BE2C (cell line): ENCODE results near the gene ATP11A.

Source experiments
- DNase-seq: peaks from one replicate; pipeline ENCODE4 v3.0.0-alpha.2; 2020
- H3K27me3 ChIP-seq: fragments of 250-450 bp; sonication (Bioruptor Pico); 2 replicates; pipeline ENCODE4 v1.5.1; 2020; ENCODE audit warnings: mild to moderate bottlenecking
- H3K36me3 ChIP-seq: fragments of 250-450 bp; sonication (Bioruptor Pico); 2 replicates; pipeline ENCODE4 v1.5.1; 2020; ENCODE audit warnings: mild to moderate bottlenecking
- H3K4me1 ChIP-seq: fragments of 250-450 bp; sonication (Bioruptor Pico); 2 replicates; pipeline ENCODE4 v1.5.1; 2020
- H3K4me3 ChIP-seq: 2 replicates; pipeline ENCODE4 v1.5.1; 2011; ENCODE audit warnings: low read depth, low read length
- H3K9me3 ChIP-seq: fragments of 250-450 bp; sonication (Bioruptor Pico); 2 replicates; pipeline ENCODE4 v1.5.1; 2020
- TF ChIP-seq, protein P1 (sequence below): IDR thresholded peaks from 2 replicates; pipeline ENCODE4 v1.5.1; 2012; ENCODE audit warnings: mild to moderate bottlenecking, low read depth, low read length

ATP11A gene

DNA sequence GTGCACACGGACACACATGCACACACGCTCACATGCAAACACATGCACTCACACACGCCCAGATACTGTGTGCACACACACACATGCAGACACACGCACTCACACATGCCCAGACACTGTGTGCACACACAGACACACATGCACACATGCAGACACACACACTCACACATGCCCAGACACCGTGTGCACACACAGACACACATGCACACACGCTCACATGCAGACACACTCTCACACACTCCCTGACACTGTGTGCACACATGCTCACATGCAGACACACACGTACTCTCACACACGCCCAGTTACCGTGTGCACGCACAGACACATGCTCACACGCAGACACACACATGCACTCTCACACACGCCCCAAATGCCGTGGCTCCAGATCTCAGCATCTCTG, 142.0 kb downstream of the ATP11A start:
- Histone ChIP-seq H3K27me3 (no peaks in the 10 kb centered on the region), H3K36me3 (peaks cover 13% of the 10 kb centered on the region), H3K4me3 (no peak overlapping the region), H3K4me1 (peaks cover 2% of the 10 kb centered on the region; the same call in 1 of the 2 replicates), H3K9me3 (no peaks in the 10 kb centered on the region)
- TF ChIP-seq, protein P1, sequence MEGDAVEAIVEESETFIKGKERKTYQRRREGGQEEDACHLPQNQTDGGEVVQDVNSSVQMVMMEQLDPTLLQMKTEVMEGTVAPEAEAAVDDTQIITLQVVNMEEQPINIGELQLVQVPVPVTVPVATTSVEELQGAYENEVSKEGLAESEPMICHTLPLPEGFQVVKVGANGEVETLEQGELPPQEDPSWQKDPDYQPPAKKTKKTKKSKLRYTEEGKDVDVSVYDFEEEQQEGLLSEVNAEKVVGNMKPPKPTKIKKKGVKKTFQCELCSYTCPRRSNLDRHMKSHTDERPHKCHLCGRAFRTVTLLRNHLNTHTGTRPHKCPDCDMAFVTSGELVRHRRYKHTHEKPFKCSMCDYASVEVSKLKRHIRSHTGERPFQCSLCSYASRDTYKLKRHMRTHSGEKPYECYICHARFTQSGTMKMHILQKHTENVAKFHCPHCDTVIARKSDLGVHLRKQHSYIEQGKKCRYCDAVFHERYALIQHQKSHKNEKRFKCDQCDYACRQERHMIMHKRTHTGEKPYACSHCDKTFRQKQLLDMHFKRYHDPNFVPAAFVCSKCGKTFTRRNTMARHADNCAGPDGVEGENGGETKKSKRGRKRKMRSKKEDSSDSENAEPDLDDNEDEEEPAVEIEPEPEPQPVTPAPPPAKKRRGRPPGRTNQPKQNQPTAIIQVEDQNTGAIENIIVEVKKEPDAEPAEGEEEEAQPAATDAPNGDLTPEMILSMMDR: no peak
- DNase-seq: no peak

DNA sequence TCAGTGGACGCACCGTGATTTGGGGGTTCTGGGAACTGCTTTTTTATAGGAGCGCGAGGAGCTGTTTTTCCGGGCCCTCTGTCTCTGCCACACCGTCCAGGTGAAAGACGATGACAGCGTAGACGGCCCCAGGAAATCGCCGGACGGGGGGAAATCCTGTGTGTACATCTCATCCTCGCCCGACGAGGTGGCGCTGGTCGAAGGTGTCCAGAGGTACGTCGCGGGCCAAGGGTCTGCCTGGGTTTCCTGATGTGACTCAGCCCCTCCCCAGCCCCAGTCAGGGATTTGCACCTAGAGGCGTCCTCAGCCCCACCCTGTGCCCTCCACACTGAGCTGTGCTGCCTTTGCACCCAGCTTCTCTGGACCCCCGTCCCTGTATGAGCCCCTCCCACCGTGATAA, 143.0 kb downstream of the ATP11A start:
- H3K4me1 ChIP-seq: peaks cover 8% of the 10 kb centered on the region
- H3K4me3 ChIP-seq: no peak overlapping the region
- no peaks in the 10 kb centered on the region for H3K27me3 ChIP-seq
- peaks cover 13% of the 10 kb centered on the region for H3K36me3 ChIP-seq
- no peaks in the 10 kb centered on the region for H3K9me3 ChIP-seq
- TF ChIP-seq, protein P1: no peak
- no peak for DNase-seq

DNA sequence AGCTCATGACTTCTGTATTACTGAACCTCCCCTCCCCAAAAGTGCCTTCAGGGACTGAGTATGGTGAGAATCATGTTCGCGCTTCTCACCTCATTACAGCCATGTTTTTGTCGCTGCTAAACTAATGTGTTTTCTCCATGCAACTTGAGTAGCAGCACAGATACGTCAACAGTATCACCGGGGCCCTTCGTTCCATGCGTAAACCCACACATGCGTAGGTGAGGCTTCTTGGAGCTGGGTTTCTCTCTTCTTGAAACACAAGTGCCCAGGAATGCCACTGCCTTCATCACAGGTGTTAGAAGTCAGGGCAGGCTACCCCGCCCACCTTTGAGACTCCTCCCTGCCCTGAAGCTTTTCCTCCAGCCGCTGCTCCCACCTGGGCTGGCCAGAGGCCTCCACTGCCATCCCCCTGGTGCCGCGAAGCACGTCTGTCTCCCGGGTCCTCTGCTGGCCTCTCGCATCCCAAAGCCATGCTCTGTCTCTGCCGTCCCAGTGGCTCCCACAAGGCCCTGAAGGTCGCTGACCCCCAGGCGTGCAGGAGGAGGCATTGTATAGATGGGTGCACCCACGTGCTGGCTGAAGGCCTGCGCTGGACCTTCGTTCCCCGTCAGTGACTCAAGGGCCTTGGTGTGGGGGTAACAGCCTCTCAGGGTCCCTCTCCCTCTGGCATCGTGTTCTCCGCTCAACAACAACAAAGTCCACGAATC, 143.9 kb downstream of the ATP11A start:
- peaks cover 10% of the 10 kb centered on the region for H3K4me1 ChIP-seq
- no peaks in the 10 kb centered on the region for H3K27me3 ChIP-seq
- H3K4me3 ChIP-seq: no peak overlapping the region
- TF ChIP-seq, protein P1: no peak
- no peak for DNase-seq
- H3K9me3 ChIP-seq: no peaks in the 10 kb centered on the region
- peaks cover 13% of the 10 kb centered on the region for H3K36me3 ChIP-seq

DNA sequence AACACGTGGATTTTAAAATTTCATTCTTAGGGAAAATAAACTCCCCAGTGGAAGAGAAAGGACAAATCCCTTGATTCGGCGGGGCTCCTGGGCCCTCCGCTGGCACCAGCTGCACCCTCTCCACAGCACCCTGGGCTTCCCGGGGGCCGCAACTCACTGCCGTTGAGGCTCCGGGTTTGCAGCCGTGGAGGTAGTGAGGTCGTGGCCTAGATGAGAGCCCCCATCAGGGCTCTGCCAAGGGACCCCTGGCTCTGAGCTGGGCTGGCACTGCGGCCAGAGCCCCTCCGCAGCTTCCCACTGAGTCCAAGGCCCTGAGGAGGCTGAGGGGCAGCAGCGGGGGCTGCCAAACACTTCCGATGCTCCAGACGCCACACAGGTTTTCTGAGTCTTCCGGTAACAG, 145.5 kb downstream of the ATP11A start:
- Histone ChIP-seq H3K4me1 (peaks cover 10% of the 10 kb centered on the region), H3K9me3 (no peaks in the 10 kb centered on the region), H3K36me3 (peaks cover 13% of the 10 kb centered on the region), H3K4me3 (no peak overlapping the region), H3K27me3 (no peaks in the 10 kb centered on the region)
- DNase-seq: no peak
- TF ChIP-seq, protein P1: no peak

DNA sequence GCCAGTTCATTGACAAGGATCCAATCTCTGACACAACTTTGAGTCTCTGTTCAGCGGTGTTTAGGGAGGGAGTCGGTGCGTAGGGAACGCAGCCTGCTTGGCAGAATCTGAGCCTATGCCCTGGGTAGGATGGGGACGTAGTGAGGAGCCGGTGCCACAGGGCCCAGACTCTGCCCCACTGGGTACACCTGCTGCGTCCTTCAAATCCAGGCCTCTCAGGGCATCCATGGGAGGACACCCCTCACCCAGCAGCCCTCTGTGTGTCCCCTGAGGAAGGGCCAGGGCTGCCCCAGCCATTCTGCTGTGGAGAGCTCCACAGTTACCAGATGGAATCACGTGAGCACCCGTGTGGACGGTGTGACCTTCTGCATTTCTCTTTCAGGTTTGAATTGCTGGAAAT, 146.0 kb downstream of the ATP11A start:
- TF ChIP-seq, protein P1: no peak

DNA sequence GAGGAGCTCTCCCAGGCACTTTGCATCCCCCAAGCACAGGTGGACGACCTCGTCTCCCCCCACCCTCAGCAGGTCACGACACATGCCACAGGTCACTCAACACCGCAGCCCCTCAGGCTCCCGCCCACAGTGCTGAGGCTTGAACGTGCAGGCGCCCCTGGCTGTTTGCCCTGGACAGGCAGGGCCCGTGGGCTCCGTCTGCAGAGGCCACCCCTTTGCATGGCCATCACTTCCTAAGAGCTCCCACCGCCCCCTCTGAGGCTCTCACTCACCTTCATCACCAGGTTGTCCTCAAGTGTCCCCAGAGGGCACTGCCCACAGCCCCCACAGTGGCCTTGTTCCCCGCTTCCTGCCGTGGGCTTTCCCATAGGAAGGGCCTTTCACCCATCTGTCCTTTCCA, 147.1 kb downstream of the ATP11A start:
- Histone ChIP-seq H3K36me3 (peaks cover 6% of the 10 kb centered on the region; the same call in 1 of the 2 replicates), H3K9me3 (no peaks in the 10 kb centered on the region), H3K27me3 (no peaks in the 10 kb centered on the region), H3K4me1 (peaks cover 10% of the 10 kb centered on the region), H3K4me3 (peak overlapping the region; percentile 47)
- DNase-seq: no peak
- TF ChIP-seq, protein P1: no peak

More for the DNA sequence above, 146.0 kb downstream of the ATP11A start:
- DNase-seq: no peak
- peaks cover 10% of the 10 kb centered on the region for H3K4me1 ChIP-seq
- no peak overlapping the region for H3K4me3 ChIP-seq
- peaks cover 13% of the 10 kb centered on the region for H3K36me3 ChIP-seq
- no peaks in the 10 kb centered on the region for H3K27me3 ChIP-seq
- H3K9me3 ChIP-seq: no peaks in the 10 kb centered on the region
